ENCODE results near the gene PXK.
"Not testable (repeated sequence)": the region's sequence is repeated elsewhere in the genome, so short reads cannot be mapped to it uniquely, and the experiment has no call there.

PXK gene

GRCh38 chr3:58332575-58333188 lies at the start of gene PXK:
PXK (plus strand) TSS chr3:58332892; CDS start chr3:58332989, 97 bp downstream.
- DNase-seq (ENCODE audit: low read depth in 2 of 2): peak; percentile 54 to 61

DNA sequence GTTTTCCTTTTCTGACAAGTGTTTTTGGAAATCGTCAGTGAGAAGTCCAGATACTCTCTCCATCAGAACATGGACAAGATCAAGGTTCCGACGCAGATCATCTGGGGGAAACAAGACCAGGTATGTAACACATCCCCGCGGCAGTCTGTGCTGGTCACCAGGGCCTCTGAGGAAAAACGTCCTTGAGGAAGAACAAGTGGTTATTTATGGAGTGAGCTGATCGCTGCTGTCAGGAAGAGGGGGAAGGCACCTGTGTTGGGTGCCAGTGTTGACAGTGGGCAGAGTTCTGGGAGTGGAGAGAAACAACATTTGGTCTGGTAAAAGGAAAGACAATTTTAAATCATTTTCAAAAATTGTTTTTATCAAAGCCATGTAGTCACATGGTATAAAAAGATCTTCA lies 47.4 kb upstream of the PXK start:
- DNase-seq (ENCODE audit: low read depth in 2 of 2): no peak

GRCh38 chr3:58287354-58287753 lies 45.3 kb upstream of the PXK start:
- DNase-seq (ENCODE audit: low read depth in 2 of 2): no peak

DNA sequence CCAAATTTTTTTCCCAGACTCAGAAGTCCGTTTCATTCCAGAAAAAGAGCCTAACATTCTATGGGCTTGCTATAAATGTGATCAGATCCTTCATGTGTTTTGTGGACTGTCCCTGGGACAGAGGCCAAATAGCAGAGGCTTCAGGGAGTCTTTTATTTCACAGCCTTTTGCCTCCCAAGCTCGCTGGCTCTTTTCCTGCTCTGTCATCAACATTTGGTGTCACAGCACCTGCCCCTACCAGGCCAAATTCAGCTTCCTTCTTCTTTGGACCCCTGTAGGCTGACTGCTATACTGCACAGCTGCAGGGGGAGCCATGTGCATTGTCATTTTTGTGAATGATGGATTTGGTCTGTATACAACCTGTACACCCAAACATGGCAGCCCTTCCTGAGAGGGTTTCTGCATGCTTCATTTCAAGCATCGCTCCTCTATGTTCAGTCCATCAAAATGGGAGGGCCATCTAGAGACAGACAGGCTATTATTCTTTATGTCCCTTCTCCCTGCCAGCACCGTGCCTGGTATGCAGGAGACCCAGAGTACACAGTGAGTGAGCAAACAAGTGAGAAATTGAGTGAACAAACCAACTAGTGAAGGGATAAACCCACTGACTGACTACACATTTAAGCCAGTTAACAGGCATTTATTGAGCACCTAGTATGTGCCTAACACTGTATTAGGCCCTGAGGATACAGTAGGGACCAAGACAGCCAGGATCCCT lies 44.5 kb upstream of the PXK start:
- no peak for DNase-seq (ENCODE audit: low read depth in 2 of 2)

DNA sequence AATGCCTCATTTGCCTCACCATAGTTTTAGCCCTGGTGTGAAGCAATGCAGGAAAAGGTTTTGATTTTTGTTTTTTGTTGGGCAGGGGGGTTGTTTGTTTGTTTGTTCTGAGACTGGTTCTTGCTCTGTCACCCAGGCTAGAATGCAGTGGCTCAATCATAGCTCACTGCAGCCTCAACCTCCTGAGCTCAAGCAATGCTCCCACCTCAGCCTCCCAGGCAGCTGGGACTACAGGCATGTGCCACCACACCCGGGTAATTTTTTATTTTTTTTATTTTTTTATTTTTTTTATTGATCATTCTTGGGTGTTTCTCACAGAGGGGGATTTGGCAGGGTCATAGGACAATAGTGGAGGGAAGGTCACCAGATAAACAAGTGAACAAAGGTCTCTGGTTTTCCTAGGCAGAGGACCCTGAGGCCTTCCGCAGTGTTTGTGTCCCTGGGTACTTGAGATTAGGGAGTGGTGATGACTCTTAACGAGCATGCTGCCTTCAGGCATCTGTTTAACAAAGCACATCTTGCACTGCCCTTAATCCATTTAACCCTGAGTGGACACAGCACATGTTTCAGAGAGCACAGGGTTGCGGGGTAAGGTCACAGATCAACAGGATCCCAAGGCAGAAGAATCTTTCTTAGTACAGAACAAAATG lies 43.6 kb upstream of the PXK start:
- not testable (repeated sequence) for DNase-seq (ENCODE audit: low read depth in 2 of 2)

GRCh38 chr3:58290446-58290845 lies 42.2 kb upstream of the PXK start:
- not testable (repeated sequence) for DNase-seq (ENCODE audit: low read depth in 2 of 2)

- DNase-seq (ENCODE audit: low read depth in 2 of 2): no peak
Measured at GRCh38 chr3:58291671-58292338, 40.9 kb upstream of the PXK start.

- no peak for DNase-seq (ENCODE audit: low read depth in 2 of 2)
Measured at GRCh38 chr3:58292866-58293265, 39.8 kb upstream of the PXK start.

- DNase-seq (ENCODE audit: low read depth in 2 of 2): no peak
Measured at GRCh38 chr3:58293516-58293915, 39.2 kb upstream of the PXK start.

GRCh38 chr3:58296269-58296668 lies 36.4 kb upstream of the PXK start:
- DNase-seq (ENCODE audit: low read depth in 2 of 2): no peak

- DNase-seq (ENCODE audit: low read depth in 2 of 2): no peak
Measured at GRCh38 chr3:58296843-58297242, 35.8 kb upstream of the PXK start.

DNA sequence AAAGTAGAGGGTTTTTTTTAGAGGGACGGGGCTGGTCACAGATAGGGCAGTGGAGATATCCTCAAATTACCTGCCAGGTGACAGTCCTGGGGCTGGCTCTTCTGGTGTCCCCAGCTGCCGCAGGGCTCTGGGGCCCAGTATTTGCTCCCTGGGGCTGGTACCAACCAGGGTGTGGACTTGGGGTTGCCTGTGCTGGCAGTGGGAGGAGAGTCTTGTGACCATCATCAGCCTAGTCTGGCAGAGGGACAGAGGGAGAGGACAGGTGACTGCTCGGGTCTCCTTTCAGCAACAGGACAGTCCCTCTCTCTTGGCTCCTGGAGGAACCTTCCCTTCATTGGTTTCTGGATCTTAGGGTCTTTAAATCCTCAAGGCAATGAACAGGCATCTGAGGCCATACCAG lies 34.5 kb upstream of the PXK start:
- no peak for DNase-seq (ENCODE audit: low read depth in 2 of 2)

DNA sequence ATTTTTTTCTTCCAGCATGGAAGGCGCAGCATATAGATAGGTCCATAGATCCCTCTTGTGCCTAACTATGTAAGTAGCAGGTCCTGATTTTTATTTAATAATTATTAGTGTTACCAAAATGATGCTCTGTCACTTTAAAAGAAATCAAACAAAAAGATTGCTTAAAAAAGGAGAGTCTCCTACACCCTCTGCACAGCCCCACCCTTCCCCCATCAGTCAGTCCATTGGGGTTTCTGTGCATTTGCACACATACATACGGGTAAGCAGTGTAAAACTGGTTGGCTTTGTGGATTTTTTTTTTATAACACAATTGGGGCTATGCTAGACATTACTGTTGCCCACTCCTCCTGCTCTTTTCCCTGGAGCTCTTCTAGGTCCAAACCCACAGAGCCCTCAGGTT lies 33.6 kb upstream of the PXK start:
- no peak for DNase-seq (ENCODE audit: low read depth in 2 of 2)

DNA sequence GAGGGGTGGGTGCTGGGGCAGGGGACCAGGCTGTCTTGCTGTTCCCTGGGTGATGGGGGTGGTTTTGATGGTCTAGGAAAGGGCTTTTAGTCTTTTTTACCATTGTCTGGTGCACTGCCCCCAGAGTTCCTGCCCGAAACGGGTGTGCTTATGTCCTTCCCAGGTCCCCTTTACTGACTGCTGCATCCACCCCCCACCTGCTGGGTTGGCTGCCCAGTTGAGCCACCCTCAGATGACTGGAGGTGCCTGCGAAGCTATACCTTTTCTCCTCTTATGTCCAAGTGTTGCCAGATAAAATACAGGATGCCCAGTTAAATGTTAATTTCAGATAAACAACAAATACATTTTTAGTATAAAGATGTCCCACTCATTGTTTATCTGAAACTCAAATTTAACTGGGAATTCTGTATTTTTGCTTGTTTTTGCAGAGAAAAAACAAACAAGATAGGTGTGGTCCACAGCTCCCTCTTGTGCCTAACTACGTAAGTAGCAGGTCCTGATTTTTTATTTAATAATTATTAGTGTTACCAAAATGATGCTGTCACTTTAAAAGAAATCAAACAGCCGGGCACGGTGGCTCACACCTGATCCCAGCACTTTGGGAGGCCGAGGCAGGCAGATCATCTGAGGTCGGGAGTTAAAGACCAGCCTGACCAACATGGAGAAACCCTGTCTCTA lies 32.7 kb upstream of the PXK start:
- DNase-seq (ENCODE audit: low read depth in 2 of 2): no peak

- DNase-seq (ENCODE audit: low read depth in 2 of 2): peak; percentile 98 to 99
Measured at GRCh38 chr3:58305882-58306711, 26.6 kb upstream of the PXK start, which contains the start of the genes HTD2 and RPP14. HTD2 (plus strand) TSS chr3:58306520; CDS start chr3:58317614, 11,094 bp downstream. RPP14 (plus strand) TSS chr3:58306245; CDS start chr3:58310330, 4,085 bp downstream.

DNA sequence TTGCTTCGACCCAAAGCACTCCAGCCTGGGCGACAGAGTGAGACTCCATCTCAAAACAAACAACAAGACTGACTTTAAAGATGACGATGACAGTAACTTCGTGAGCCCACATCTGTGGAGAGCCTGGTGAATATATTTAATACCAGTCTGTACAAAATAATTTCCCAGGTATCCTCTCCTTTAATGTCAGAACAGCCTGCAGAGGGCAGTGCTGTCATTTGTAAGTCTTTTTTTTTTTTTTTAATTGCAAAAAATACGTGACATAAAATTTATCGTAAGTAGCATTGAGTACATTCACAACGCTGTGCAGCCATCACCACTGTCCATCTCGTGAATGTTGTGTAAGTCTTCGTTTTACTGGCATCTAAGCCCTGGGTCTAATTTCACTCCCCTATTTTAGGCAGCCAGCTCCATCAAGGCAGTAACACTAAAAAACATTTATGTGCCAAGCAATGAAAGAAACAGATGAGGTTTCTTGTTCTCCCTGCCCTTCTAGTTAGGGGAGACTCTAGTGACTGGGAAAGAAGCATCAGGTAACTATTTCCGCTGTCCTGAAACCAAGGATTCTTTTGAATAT lies 25.0 kb upstream of the PXK start:
- DNase-seq (ENCODE audit: low read depth in 2 of 2): peak in 1 of 2 experiments; percentile 15

GRCh38 chr3:58308728-58309127 lies 24.0 kb upstream of the PXK start:
- no peak for DNase-seq (ENCODE audit: low read depth in 2 of 2)

GRCh38 chr3:58317811-58318210 lies 14.9 kb upstream of the PXK start:
- DNase-seq (ENCODE audit: low read depth in 2 of 2): no peak

GRCh38 chr3:58321791-58322190 lies 10.9 kb upstream of the PXK start:
- DNase-seq (ENCODE audit: low read depth in 2 of 2): no peak

DNA sequence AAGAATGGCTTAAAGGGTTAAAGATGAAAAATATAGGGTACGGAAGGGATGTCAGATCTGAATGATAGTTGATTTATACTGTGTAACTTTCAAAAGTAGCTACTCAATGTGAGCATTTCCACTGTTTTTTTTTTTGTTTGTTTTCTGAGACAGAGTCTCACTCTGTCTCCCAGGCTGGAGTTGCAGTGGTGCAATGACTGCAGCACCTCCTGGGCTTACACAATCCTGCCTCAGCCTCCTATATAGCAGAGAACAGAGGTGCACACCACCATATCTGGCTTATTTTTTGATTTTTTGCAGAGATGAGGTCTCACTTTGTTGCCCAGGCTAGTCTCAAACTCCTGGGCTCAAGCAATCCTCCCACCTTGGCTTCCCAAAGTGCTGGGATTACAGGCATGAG lies 9.9 kb upstream of the PXK start:
- no peak for DNase-seq (ENCODE audit: low read depth in 2 of 2)

Data from stimulated activated CD4-positive, alpha-beta T cell treated with anti-CD3 and anti-CD28 coated beads, Interleukin-12 subunit alpha, Interleukin-12 subunit beta, amount 100 ng/mL, for 24 hours (primary cell).